HG02938 (cell line): ENCODE measurements around the gene PNPLA7.
A peak's percentile ranks its signal among the peaks of the same experiment; 100 is the strongest.
"Not testable (repeated sequence)": the region's sequence is repeated elsewhere in the genome, so short reads cannot be mapped to it uniquely, and the experiment has no call there.

Experiments used
- ATAC-seq: cut with Tn5 transposase; IDR thresholded peaks from one replicate; pipeline ENCODE4 v1.9.1; 2021; ENCODE audit warnings: mild to moderate bottlenecking, moderate library complexity; ENCODE audit not compliant: unreplicated experiment

The PNPLA7 gene

GRCh38 chr9:137482094-137482781 is 68.0 kb downstream of the PNPLA7 start:
- peak; percentile 49 for ATAC-seq

- ATAC-seq = no peak
These were observed 69.2 kb downstream of the PNPLA7 start for GRCh38 chr9:137480686-137481683.

- no peak for ATAC-seq
These were observed 70.1 kb downstream of the PNPLA7 start for GRCh38 chr9:137479892-137480685.

- ATAC-seq = no peak
These were observed 71.0 kb downstream of the PNPLA7 start for GRCh38 chr9:137478962-137479861.

- ATAC-seq = no peak
These were observed 71.6 kb downstream of the PNPLA7 start for GRCh38 chr9:137478613-137478961.

GRCh38 chr9:137477778-137478612 is 72.2 kb downstream of the PNPLA7 start:
- no peak for ATAC-seq

GRCh38 chr9:137476856-137477255 is 73.3 kb downstream of the PNPLA7 start:
- no peak for ATAC-seq

GRCh38 chr9:137475666-137476065 is 74.5 kb downstream of the PNPLA7 start:
- ATAC-seq = no peak

GRCh38 chr9:137474271-137474670 is 75.9 kb downstream of the PNPLA7 start:
- no peak for ATAC-seq

GRCh38 chr9:137470785-137471184 is 79.4 kb downstream of the PNPLA7 start:
- no peak for ATAC-seq

GRCh38 chr9:137467896-137468295 is 82.3 kb downstream of the PNPLA7 start:
- ATAC-seq = no peak

- no peak for ATAC-seq
These were observed 83.0 kb downstream of the PNPLA7 start for GRCh38 chr9:137467161-137467581.

GRCh38 chr9:137466389-137467085 is 83.7 kb downstream of the PNPLA7 start:
- ATAC-seq = not testable (repeated sequence)

- no peak for ATAC-seq
These were observed 84.3 kb downstream of the PNPLA7 start for GRCh38 chr9:137465720-137466388.

- no peak for ATAC-seq
These were observed 85.0 kb downstream of the PNPLA7 start for GRCh38 chr9:137465000-137465719.

GRCh38 chr9:137464291-137464999 is 85.8 kb downstream of the PNPLA7 start:
- no peak for ATAC-seq

GRCh38 chr9:137463931-137464290 is 86.3 kb downstream of the PNPLA7 start:
- no peak for ATAC-seq
